ENCODE data around the gene DGLUCY.

Gene DGLUCY

GRCh38 chr14:91158091-91158790 is 44.4 kb downstream of the DGLUCY start:
- Histone ChIP-seq H2AK5ac (ENCODE audit: low read length) (peak overlapping the region; percentile 35), H3K4me2 (ENCODE audit: low read length) (no peak overlapping the region), H4K91ac (ENCODE audit: low read depth, low read length) (peak overlapping the region; percentile 82), H3K36me3 (ENCODE audit: control insufficient read depth in 1 of 2, insufficient read depth in 2 of 2, low read length in 2 of 2) (peaks cover 3 to 7% of the 10 kb centered on the region in 2 experiments), H2BK120ac (ENCODE audit: insufficient read depth, low read length, poor library complexity) (peak overlapping the region; percentile 47), H4K8ac (ENCODE audit: low read depth, low read length) (peak overlapping the region; percentile 79), H3K9me3 (ENCODE audit: insufficient read depth, low read depth, low read length) (no peaks in the 10 kb centered on the region), H3K23ac (ENCODE audit: low read length) (no peak overlapping the region), H3K4ac (ENCODE audit: low read depth, low read length) (no peak overlapping the region), H3K14ac (ENCODE audit: low read length) (peak overlapping the region; percentile 79), H2BK12ac (ENCODE audit: low read length) (peak overlapping the region; percentile 30), H3K9ac (ENCODE audit: low read length) (no peak overlapping the region), H3K27me3 (ENCODE audit: insufficient read depth, low read length) (no peaks in the 10 kb centered on the region), H3K18ac (ENCODE audit: low read length) (peak overlapping the region; percentile 56), H3K27ac (ENCODE audit: low read depth, low read length) (peak overlapping the region; percentile 80), H2AFZ (ENCODE audit: insufficient read depth, low read length, poor library complexity) (no peak overlapping the region), H3K4me3 (ENCODE audit: low read depth, low read length) (no peak overlapping the region), H2BK5ac (ENCODE audit: low read depth, low read length, poor library complexity) (peak overlapping the region; percentile 86), H4K12ac (ENCODE audit: low read depth, low read length) (no peak overlapping the region), H3K4me1 (ENCODE audit: control insufficient read depth in 1 of 2, insufficient read depth in 2 of 2, low read length in 2 of 2) (peaks cover 8% of the 10 kb centered on the region in 2 experiments), H3K79me1 (ENCODE audit: low read length) (peaks cover 11% of the 10 kb centered on the region), H3K79me2 (ENCODE audit: control insufficient read depth, insufficient read depth, low read length, poor library complexity) (peaks cover 2% of the 10 kb centered on the region)
- peak; percentile 90 to 97 for DNase-seq
- WGBS (ENCODE audit: extremely low coverage, insufficient coverage, insufficient read length): no CpG with 5 or more reads among the region's 2 CpGs

GRCh38 chr14:91159182-91159581 is 45.3 kb downstream of the DGLUCY start:
- peak; percentile 90 for DNase-seq
- H3K18ac ChIP-seq (ENCODE audit: low read length): no peak overlapping the region

GRCh38 chr14:91159906-91160305 is 46.0 kb downstream of the DGLUCY start:
- no peak overlapping the region for H4K8ac ChIP-seq (ENCODE audit: low read depth, low read length)
- peaks cover 3 to 7% of the 10 kb centered on the region in 2 experiments for H3K36me3 ChIP-seq (ENCODE audit: control insufficient read depth in 1 of 2, insufficient read depth in 2 of 2, low read length in 2 of 2)
- H3K18ac ChIP-seq (ENCODE audit: low read length): no peak overlapping the region
- H4K91ac ChIP-seq (ENCODE audit: low read depth, low read length): peak overlapping the region; percentile 10
- H3K4me3 ChIP-seq (ENCODE audit: low read depth, low read length): no peak overlapping the region
- H3K27me3 ChIP-seq (ENCODE audit: insufficient read depth, low read length): no peaks in the 10 kb centered on the region
- WGBS (ENCODE audit: extremely low coverage, insufficient coverage, insufficient read length): no CpG with 5 or more reads among the region's 6 CpGs
- no peak overlapping the region for H3K14ac ChIP-seq (ENCODE audit: low read length)
- H3K4me2 ChIP-seq (ENCODE audit: low read length): no peak overlapping the region
- H3K79me2 ChIP-seq (ENCODE audit: control insufficient read depth, insufficient read depth, low read length, poor library complexity): peaks cover 2% of the 10 kb centered on the region
- no peak overlapping the region for H4K12ac ChIP-seq (ENCODE audit: low read depth, low read length)
- H2AK5ac ChIP-seq (ENCODE audit: low read length): no peak overlapping the region
- H3K23ac ChIP-seq (ENCODE audit: low read length): no peak overlapping the region
- peaks cover 8% of the 10 kb centered on the region in 2 experiments for H3K4me1 ChIP-seq (ENCODE audit: control insufficient read depth in 1 of 2, insufficient read depth in 2 of 2, low read length in 2 of 2)
- peaks cover 11% of the 10 kb centered on the region for H3K79me1 ChIP-seq (ENCODE audit: low read length)
- H2BK120ac ChIP-seq (ENCODE audit: insufficient read depth, low read length, poor library complexity): peak overlapping the region; percentile 47
- peak overlapping the region; percentile 12 for H3K4ac ChIP-seq (ENCODE audit: low read depth, low read length)
- DNase-seq: peak; percentile 52 to 77
- H3K27ac ChIP-seq (ENCODE audit: low read depth, low read length): no peak overlapping the region
- no peak overlapping the region for H3K9ac ChIP-seq (ENCODE audit: low read length)
- H2AFZ ChIP-seq (ENCODE audit: insufficient read depth, low read length, poor library complexity): no peak overlapping the region
- no peaks in the 10 kb centered on the region for H3K9me3 ChIP-seq (ENCODE audit: insufficient read depth, low read depth, low read length)
- H2BK12ac ChIP-seq (ENCODE audit: low read length): peak overlapping the region; percentile 2
- no peak overlapping the region for H2BK5ac ChIP-seq (ENCODE audit: low read depth, low read length, poor library complexity)

More at GRCh38 chr14:91159182-91159581, 45.3 kb downstream of the DGLUCY start:
- Histone ChIP-seq H3K4me1 (ENCODE audit: control insufficient read depth in 1 of 2, insufficient read depth in 2 of 2, low read length in 2 of 2) (peaks cover 8% of the 10 kb centered on the region in 2 experiments), H4K8ac (ENCODE audit: low read depth, low read length) (no peak overlapping the region), H2BK12ac (ENCODE audit: low read length) (no peak overlapping the region), H3K79me1 (ENCODE audit: low read length) (peaks cover 11% of the 10 kb centered on the region), H2AK5ac (ENCODE audit: low read length) (no peak overlapping the region), H3K4me2 (ENCODE audit: low read length) (no peak overlapping the region), H3K27me3 (ENCODE audit: insufficient read depth, low read length) (no peaks in the 10 kb centered on the region), H3K23ac (ENCODE audit: low read length) (no peak overlapping the region), H3K4ac (ENCODE audit: low read depth, low read length) (no peak overlapping the region), H3K9me3 (ENCODE audit: insufficient read depth, low read depth, low read length) (no peaks in the 10 kb centered on the region), H3K27ac (ENCODE audit: low read depth, low read length) (peak overlapping the region; percentile 45), H3K14ac (ENCODE audit: low read length) (no peak overlapping the region), H2AFZ (ENCODE audit: insufficient read depth, low read length, poor library complexity) (no peak overlapping the region), H3K4me3 (ENCODE audit: low read depth, low read length) (no peak overlapping the region), H2BK120ac (ENCODE audit: insufficient read depth, low read length, poor library complexity) (no peak overlapping the region), H4K12ac (ENCODE audit: low read depth, low read length) (no peak overlapping the region), H3K79me2 (ENCODE audit: control insufficient read depth, insufficient read depth, low read length, poor library complexity) (peaks cover 2% of the 10 kb centered on the region), H3K36me3 (ENCODE audit: control insufficient read depth in 1 of 2, insufficient read depth in 2 of 2, low read length in 2 of 2) (peaks cover 3 to 7% of the 10 kb centered on the region in 2 experiments), H2BK5ac (ENCODE audit: low read depth, low read length, poor library complexity) (no peak overlapping the region), H4K91ac (ENCODE audit: low read depth, low read length) (no peak overlapping the region), H3K9ac (ENCODE audit: low read length) (no peak overlapping the region)
- WGBS (ENCODE audit: extremely low coverage, insufficient coverage, insufficient read length): no CpG with 5 or more reads among the region's 6 CpGs

- H3K27ac ChIP-seq (ENCODE audit: low read depth, low read length): no peak overlapping the region
- no peak overlapping the region for H2BK5ac ChIP-seq (ENCODE audit: low read depth, low read length, poor library complexity)
These were observed 49.4 kb downstream of the DGLUCY start for GRCh38 chr14:91163316-91163715.

More at GRCh38 chr14:91163316-91163715, 49.4 kb downstream of the DGLUCY start:
- Histone ChIP-seq H2AK5ac (ENCODE audit: low read length) (no peak overlapping the region), H3K9me3 (ENCODE audit: insufficient read depth, low read depth, low read length) (no peaks in the 10 kb centered on the region), H3K23ac (ENCODE audit: low read length) (no peak overlapping the region), H3K4me3 (ENCODE audit: low read depth, low read length) (no peak overlapping the region), H3K4me1 (ENCODE audit: control insufficient read depth in 1 of 2, insufficient read depth in 2 of 2, low read length in 2 of 2) (peaks cover 4 to 5% of the 10 kb centered on the region in 2 experiments), H3K79me2 (ENCODE audit: control insufficient read depth, insufficient read depth, low read length, poor library complexity) (no peaks in the 10 kb centered on the region), H4K91ac (ENCODE audit: low read depth, low read length) (no peak overlapping the region), H3K14ac (ENCODE audit: low read length) (no peak overlapping the region), H4K8ac (ENCODE audit: low read depth, low read length) (no peak overlapping the region), H3K9ac (ENCODE audit: low read length) (no peak overlapping the region), H4K12ac (ENCODE audit: low read depth, low read length) (no peak overlapping the region), H3K27me3 (ENCODE audit: insufficient read depth, low read length) (no peaks in the 10 kb centered on the region), H2BK120ac (ENCODE audit: insufficient read depth, low read length, poor library complexity) (no peak overlapping the region), H2BK12ac (ENCODE audit: low read length) (no peak overlapping the region), H3K79me1 (ENCODE audit: low read length) (peaks cover 6% of the 10 kb centered on the region), H3K4me2 (ENCODE audit: low read length) (no peak overlapping the region), H3K4ac (ENCODE audit: low read depth, low read length) (no peak overlapping the region), H2AFZ (ENCODE audit: insufficient read depth, low read length, poor library complexity) (no peak overlapping the region), H3K18ac (ENCODE audit: low read length) (no peak overlapping the region), H3K36me3 (ENCODE audit: control insufficient read depth in 1 of 2, insufficient read depth in 2 of 2, low read length in 2 of 2) (peaks cover 0 to 7% of the 10 kb centered on the region in 2 experiments)
- no peak for DNase-seq
- WGBS (ENCODE audit: extremely low coverage, insufficient coverage, insufficient read length): no CpG with 5 or more reads among the region's 14 CpGs

All from trophoblast cell (in vitro differentiated cells and primary cell).